T-helper 2 cell treated with Interferon-gamma antibody and Interleukin-4, amounts not matched to agents 5 μg/mL and 100 μg/mL, for 36 hours (primary cell): ENCODE measurements around the gene REPS1.
"Not testable (repeated sequence)": the region's sequence is repeated elsewhere in the genome, so short reads cannot be mapped to it uniquely, and the experiment has no call there.

ENCODE experiments used
- DNase-seq: peaks from one replicate; pipeline ENCODE4 v3.0.0; 2021; ENCODE audit warnings: low spot score
- H3K27ac Mint-ChIP-seq: one replicate; pipeline ENCODE4 v1.8.0; 2021; ENCODE audit warnings: mild to moderate bottlenecking, mixed read lengths
- H3K27me3 Mint-ChIP-seq: one replicate; pipeline ENCODE4 v1.8.0; 2021; ENCODE audit warnings: low read depth, mixed read lengths
- H3K36me3 Mint-ChIP-seq: one replicate; pipeline ENCODE4 v1.8.0; 2021; ENCODE audit warnings: low read depth, mixed read lengths
- H3K4me1 Mint-ChIP-seq: one replicate; pipeline ENCODE4 v1.8.0; 2021; ENCODE audit warnings: low read depth, mixed read lengths
- H3K4me3 Mint-ChIP-seq: one replicate; pipeline ENCODE4 v1.8.0; 2022; ENCODE audit warnings: mild to moderate bottlenecking, moderate library complexity, mixed read lengths
- H3K9me3 Mint-ChIP-seq: one replicate; pipeline ENCODE4 v1.8.0; 2021; ENCODE audit warnings: mixed read lengths

Gene REPS1

GRCh38 chr6:138987643-138988468 is at the start of gene REPS1:
TSS of gene REPS1 (minus strand) at chr6:138988253. CDS start at chr6:138987682, 571 bp downstream.
- Mint-ChIP-seq H3K4me1 (peaks cover 14% of the 10 kb centered on the region), H3K36me3 (no peaks in the 10 kb centered on the region), H3K27ac (peak within 1 kb of the TSS; percentile 93), H3K27me3 (no peaks in the 10 kb centered on the region), H3K9me3 (no peaks in the 10 kb centered on the region), H3K4me3 (peak within 1 kb of the TSS; percentile 85)
- DNase-seq: peak; percentile 92

GRCh38 chr6:139037490-139037889 is 49.4 kb upstream of the REPS1 start:
- no peak for DNase-seq
- peaks cover 14% of the 10 kb centered on the region for H3K4me1 Mint-ChIP-seq
- no peak overlapping the region for H3K4me3 Mint-ChIP-seq
- no peak overlapping the region for H3K27ac Mint-ChIP-seq
- no peaks in the 10 kb centered on the region for H3K9me3 Mint-ChIP-seq
- H3K27me3 Mint-ChIP-seq: no peaks in the 10 kb centered on the region
- H3K36me3 Mint-ChIP-seq: peaks cover 69% of the 10 kb centered on the region

- DNase-seq: no peak
- H3K4me1 Mint-ChIP-seq: peaks cover 21% of the 10 kb centered on the region
- H3K27ac Mint-ChIP-seq: no peak overlapping the region
- peaks cover 26% of the 10 kb centered on the region for H3K36me3 Mint-ChIP-seq
- H3K4me3 Mint-ChIP-seq: no peak overlapping the region
- no peaks in the 10 kb centered on the region for H3K9me3 Mint-ChIP-seq
- H3K27me3 Mint-ChIP-seq: no peaks in the 10 kb centered on the region
These were observed 42.3 kb upstream of the REPS1 start for GRCh38 chr6:139030228-139030963.

GRCh38 chr6:139029470-139030227 is 41.6 kb upstream of the REPS1 start:
- Mint-ChIP-seq H3K9me3 (no peaks in the 10 kb centered on the region), H3K27me3 (no peaks in the 10 kb centered on the region), H3K4me1 (peaks cover 21% of the 10 kb centered on the region), H3K36me3 (peaks cover 19% of the 10 kb centered on the region), H3K4me3 (no peak overlapping the region), H3K27ac (no peak overlapping the region)
- DNase-seq: peak; percentile 28

- no peaks in the 10 kb centered on the region for H3K27me3 Mint-ChIP-seq
- H3K9me3 Mint-ChIP-seq: no peaks in the 10 kb centered on the region
- peaks cover 12% of the 10 kb centered on the region for H3K36me3 Mint-ChIP-seq
- peaks cover 21% of the 10 kb centered on the region for H3K4me1 Mint-ChIP-seq
- peak within 1 kb of the TSS; percentile 92 for H3K27ac Mint-ChIP-seq
- H3K4me3 Mint-ChIP-seq: peak within 1 kb of the TSS; percentile 82
- peak; percentile 81 for DNase-seq
These were observed 40.8 kb upstream of the REPS1 start, which contains the start of gene ABRACL for GRCh38 chr6:139028658-139029469. TSS of gene ABRACL (plus strand) at chr6:139028745. CDS start at chr6:139034161, 5,416 bp downstream.

GRCh38 chr6:139028215-139028657 is 40.2 kb upstream of the REPS1 start:
- no peak for DNase-seq
- Mint-ChIP-seq H3K27me3 (no peaks in the 10 kb centered on the region), H3K27ac (peak overlapping the region; percentile 92), H3K4me3 (peak overlapping the region; percentile 82), H3K36me3 (peaks cover 6% of the 10 kb centered on the region), H3K9me3 (no peaks in the 10 kb centered on the region), H3K4me1 (peaks cover 15% of the 10 kb centered on the region)

- DNase-seq: peak; percentile 45
- Mint-ChIP-seq H3K27me3 (no peaks in the 10 kb centered on the region), H3K4me3 (peak overlapping the region; percentile 82), H3K4me1 (peaks cover 12% of the 10 kb centered on the region), H3K36me3 (peaks cover 2% of the 10 kb centered on the region), H3K27ac (peak overlapping the region; percentile 92), H3K9me3 (no peaks in the 10 kb centered on the region)
These were observed 39.6 kb upstream of the REPS1 start for GRCh38 chr6:139027620-139028182.

GRCh38 chr6:139025416-139025815 is 37.4 kb upstream of the REPS1 start:
- DNase-seq, H3K4me3 Mint-ChIP-seq, H3K4me1 Mint-ChIP-seq, H3K27me3 Mint-ChIP-seq, H3K36me3 Mint-ChIP-seq, H3K9me3 Mint-ChIP-seq, H3K27ac Mint-ChIP-seq: not testable (repeated sequence)

- DNase-seq: no peak
- H3K27me3 Mint-ChIP-seq: no peaks in the 10 kb centered on the region
- no peak overlapping the region for H3K27ac Mint-ChIP-seq
- no peak overlapping the region for H3K4me3 Mint-ChIP-seq
- no peaks in the 10 kb centered on the region for H3K36me3 Mint-ChIP-seq
- H3K4me1 Mint-ChIP-seq: no peaks in the 10 kb centered on the region
- no peaks in the 10 kb centered on the region for H3K9me3 Mint-ChIP-seq
These were observed 32.6 kb upstream of the REPS1 start for GRCh38 chr6:139020689-139021088.

- no peak overlapping the region for H3K27ac Mint-ChIP-seq
- no peaks in the 10 kb centered on the region for H3K4me1 Mint-ChIP-seq
- DNase-seq: no peak
- H3K9me3 Mint-ChIP-seq: no peaks in the 10 kb centered on the region
- H3K4me3 Mint-ChIP-seq: no peak overlapping the region
- H3K36me3 Mint-ChIP-seq: no peaks in the 10 kb centered on the region
- no peaks in the 10 kb centered on the region for H3K27me3 Mint-ChIP-seq
These were observed 31.7 kb upstream of the REPS1 start for GRCh38 chr6:139019722-139020121.

GRCh38 chr6:139017227-139017626 is 29.2 kb upstream of the REPS1 start:
- peaks cover 5% of the 10 kb centered on the region for H3K27me3 Mint-ChIP-seq
- no peak for DNase-seq
- no peaks in the 10 kb centered on the region for H3K36me3 Mint-ChIP-seq
- peaks cover 1% of the 10 kb centered on the region for H3K4me1 Mint-ChIP-seq
- no peak overlapping the region for H3K27ac Mint-ChIP-seq
- no peaks in the 10 kb centered on the region for H3K9me3 Mint-ChIP-seq
- H3K4me3 Mint-ChIP-seq: no peak overlapping the region

GRCh38 chr6:139016337-139017213 is 28.5 kb upstream of the REPS1 start:
- H3K4me3 Mint-ChIP-seq: no peak overlapping the region
- peaks cover 5% of the 10 kb centered on the region for H3K27me3 Mint-ChIP-seq
- H3K4me1 Mint-ChIP-seq: peaks cover 1% of the 10 kb centered on the region
- H3K9me3 Mint-ChIP-seq: no peaks in the 10 kb centered on the region
- DNase-seq: no peak
- no peaks in the 10 kb centered on the region for H3K36me3 Mint-ChIP-seq
- H3K27ac Mint-ChIP-seq: no peak overlapping the region
